Osteoblast (primary cell): ENCODE data around the gene TRAFD1. TPM values are rescaled to one million over a fixed set of nuclear protein-coding genes. Genes with fewer than 3 reads are reported as not detected.

Experiments used
- DNase-seq: peaks from one replicate; pipeline ENCODE4 v3.0.0; 2011; ENCODE audit warnings: low spot score, mixed read lengths; ENCODE audit not compliant: insufficient read length; ENCODE audit errors: missing footprints
- H2AFZ ChIP-seq: 2 replicates; pipeline ENCODE4 v1.6.0; 2011; ENCODE audit warnings: mild to moderate bottlenecking, low read length
- H3K27ac ChIP-seq: 2 replicates; pipeline ENCODE4 v1.5.1; 2011; ENCODE audit warnings: mild to moderate bottlenecking, low read depth, low read length, moderate library complexity
- H3K27me3 ChIP-seq: 2 replicates; pipeline ENCODE4 v1.6.0; 2012; ENCODE audit warnings: mild to moderate bottlenecking, control low read depth, inconsistent platforms, low read length, moderate library complexity; ENCODE audit not compliant: insufficient read depth
- H3K36me3 ChIP-seq: 2 replicates; pipeline ENCODE4 v1.5.1; 2011; ENCODE audit warnings: mild to moderate bottlenecking, low read length, control low read depth, moderate library complexity; ENCODE audit not compliant: insufficient read depth
- H3K4me1 ChIP-seq: 2 replicates; pipeline ENCODE4 v1.5.1; 2011; ENCODE audit warnings: mild to moderate bottlenecking, low read length, control low read depth, moderate library complexity; ENCODE audit not compliant: insufficient read depth
- H3K4me2 ChIP-seq: 2 replicates; pipeline ENCODE4 v1.6.0; 2011; ENCODE audit warnings: mild to moderate bottlenecking, low read length; ENCODE audit not compliant: insufficient read depth
- H3K4me3 ChIP-seq: fragments of 200-600 bp; sonication (generic); 3 replicates; pipeline ENCODE4 v1.5.1; 2012; ENCODE audit warnings: mild to moderate bottlenecking, low read length, inconsistent platforms; ENCODE audit not compliant: insufficient read depth
- H3K79me2 ChIP-seq: 2 replicates; pipeline ENCODE4 v1.6.0; 2012; ENCODE audit warnings: mild to moderate bottlenecking, low read length, control low read depth, inconsistent platforms; ENCODE audit not compliant: insufficient read depth
- H3K9me3 ChIP-seq: 2 replicates; pipeline ENCODE4 v1.5.1; 2011; ENCODE audit warnings: low read depth, low read length, control low read depth
- H4K20me1 ChIP-seq: 2 replicates; pipeline ENCODE4 v1.6.0; 2012; ENCODE audit warnings: mild to moderate bottlenecking, low read length, control low read depth; ENCODE audit not compliant: insufficient read depth
- total RNA-seq: library from RNA; depleted of rRNA; stranded (reverse); fragments of >200 nt; gene quantifications from 2 replicates; pipeline ENCODE4 v1.2.3, GENCODE V29; 2012
- TF ChIP-seq, protein P1 (sequence below): IDR thresholded peaks from 2 replicates; pipeline ENCODE4 v1.5.1; 2011; ENCODE audit warnings: mild to moderate bottlenecking, low read depth, low read length, moderate library complexity; ENCODE audit errors: extremely low read depth

Gene TRAFD1, protein sequence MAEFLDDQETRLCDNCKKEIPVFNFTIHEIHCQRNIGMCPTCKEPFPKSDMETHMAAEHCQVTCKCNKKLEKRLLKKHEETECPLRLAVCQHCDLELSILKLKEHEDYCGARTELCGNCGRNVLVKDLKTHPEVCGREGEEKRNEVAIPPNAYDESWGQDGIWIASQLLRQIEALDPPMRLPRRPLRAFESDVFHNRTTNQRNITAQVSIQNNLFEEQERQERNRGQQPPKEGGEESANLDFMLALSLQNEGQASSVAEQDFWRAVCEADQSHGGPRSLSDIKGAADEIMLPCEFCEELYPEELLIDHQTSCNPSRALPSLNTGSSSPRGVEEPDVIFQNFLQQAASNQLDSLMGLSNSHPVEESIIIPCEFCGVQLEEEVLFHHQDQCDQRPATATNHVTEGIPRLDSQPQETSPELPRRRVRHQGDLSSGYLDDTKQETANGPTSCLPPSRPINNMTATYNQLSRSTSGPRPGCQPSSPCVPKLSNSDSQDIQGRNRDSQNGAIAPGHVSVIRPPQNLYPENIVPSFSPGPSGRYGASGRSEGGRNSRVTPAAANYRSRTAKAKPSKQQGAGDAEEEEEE
- 39.8 and 40.5 TPM in 2 replicates for total RNA-seq

DNA sequence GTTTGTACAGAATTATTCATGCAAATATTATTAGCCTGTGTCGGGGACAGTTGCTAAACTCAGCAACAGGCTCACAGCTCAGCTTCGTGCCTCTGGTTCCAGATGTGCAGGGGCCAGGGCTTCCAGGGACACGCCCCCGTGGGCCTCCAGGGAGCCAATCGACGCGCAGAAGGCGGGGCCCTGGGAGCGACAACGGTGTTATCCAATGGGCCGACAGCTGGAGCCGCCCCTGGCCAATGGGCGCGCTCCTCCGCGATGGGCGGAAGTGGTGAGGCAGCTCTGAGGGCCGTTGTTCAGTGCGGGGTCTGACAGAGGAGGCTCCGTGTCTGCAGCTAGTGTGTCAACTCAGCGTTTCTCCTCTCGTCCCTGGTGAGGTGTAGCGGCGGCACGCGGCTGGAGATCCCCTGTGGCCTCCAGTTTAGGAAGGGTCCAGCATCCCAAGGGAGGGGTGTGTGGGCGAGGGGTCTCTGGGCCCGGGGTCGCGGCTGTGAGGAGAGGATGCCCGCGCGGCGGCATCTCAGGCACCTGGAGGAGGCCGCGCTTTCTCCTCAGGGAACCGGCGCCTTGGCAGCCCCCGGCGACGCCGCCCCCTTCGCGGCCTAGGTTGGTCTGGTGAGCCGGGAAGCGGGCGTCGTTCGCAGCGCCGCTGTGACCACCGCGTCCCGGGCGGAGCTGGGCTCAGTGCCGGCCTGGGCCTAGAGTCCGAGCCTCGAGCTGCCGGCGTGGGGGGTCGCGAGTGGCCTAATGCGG, at the start of gene TRAFD1:
TSS of gene TRAFD1 (plus strand) at position 311 of the 750 bp plus-strand sequence. CDS start 4,963 bp downstream, outside the sequence.
- Histone ChIP-seq H4K20me1 (peaks cover 6% of the 10 kb centered on the region), H3K4me3 (peak within 1 kb of the TSS; percentile 96), H3K36me3 (no peaks in the 10 kb centered on the region), H3K27me3 (no peaks in the 10 kb centered on the region), H3K27ac (peak within 1 kb of the TSS; percentile 84), H3K9me3 (no peaks in the 10 kb centered on the region), H3K4me2 (peak within 1 kb of the TSS; percentile 95), H2AFZ (peak within 1 kb of the TSS; percentile 81), H3K4me1 (peaks cover 63% of the 10 kb centered on the region), H3K79me2 (peaks cover 44% of the 10 kb centered on the region)
- peak; percentile 98 for DNase-seq
- TF ChIP-seq, protein P1, sequence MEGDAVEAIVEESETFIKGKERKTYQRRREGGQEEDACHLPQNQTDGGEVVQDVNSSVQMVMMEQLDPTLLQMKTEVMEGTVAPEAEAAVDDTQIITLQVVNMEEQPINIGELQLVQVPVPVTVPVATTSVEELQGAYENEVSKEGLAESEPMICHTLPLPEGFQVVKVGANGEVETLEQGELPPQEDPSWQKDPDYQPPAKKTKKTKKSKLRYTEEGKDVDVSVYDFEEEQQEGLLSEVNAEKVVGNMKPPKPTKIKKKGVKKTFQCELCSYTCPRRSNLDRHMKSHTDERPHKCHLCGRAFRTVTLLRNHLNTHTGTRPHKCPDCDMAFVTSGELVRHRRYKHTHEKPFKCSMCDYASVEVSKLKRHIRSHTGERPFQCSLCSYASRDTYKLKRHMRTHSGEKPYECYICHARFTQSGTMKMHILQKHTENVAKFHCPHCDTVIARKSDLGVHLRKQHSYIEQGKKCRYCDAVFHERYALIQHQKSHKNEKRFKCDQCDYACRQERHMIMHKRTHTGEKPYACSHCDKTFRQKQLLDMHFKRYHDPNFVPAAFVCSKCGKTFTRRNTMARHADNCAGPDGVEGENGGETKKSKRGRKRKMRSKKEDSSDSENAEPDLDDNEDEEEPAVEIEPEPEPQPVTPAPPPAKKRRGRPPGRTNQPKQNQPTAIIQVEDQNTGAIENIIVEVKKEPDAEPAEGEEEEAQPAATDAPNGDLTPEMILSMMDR: no peak

DNA sequence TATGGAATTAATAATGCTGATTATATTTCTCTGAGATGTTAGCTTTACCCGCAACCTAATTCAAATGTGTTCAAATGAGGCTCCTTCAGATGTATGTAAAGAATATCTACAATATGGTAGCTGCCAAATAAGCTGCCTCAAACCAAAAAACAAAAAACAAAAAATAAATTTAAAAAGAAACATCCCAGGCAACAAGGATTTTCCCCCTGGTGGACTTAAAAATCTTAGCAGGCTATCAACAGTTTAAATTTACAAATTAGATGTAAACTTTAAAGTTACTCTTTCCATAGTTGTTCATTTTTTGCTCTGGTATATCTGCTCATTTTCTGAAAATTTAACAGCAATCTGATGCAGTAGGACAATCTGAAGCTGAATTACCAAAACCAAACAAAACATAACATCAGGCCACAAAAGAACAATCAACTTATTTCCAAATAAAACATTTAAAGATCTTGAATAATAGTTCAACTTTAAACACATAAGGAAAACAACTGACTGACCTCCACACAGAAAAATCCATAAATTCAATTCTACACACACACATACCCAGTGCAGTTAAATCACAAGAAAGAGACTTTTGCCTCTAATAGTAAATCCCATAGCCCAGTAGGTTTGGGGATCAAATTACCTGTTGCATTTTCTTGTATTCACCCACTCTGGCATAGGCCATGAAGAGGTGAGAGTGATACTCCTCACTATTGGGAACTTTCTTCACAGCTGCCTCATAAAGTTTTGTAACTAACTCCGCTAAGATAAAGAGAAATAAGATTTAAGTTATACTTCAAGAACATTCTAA, 38.1 kb upstream of the TRAFD1 start:
- Histone ChIP-seq H3K79me2 (peaks cover 55% of the 10 kb centered on the region), H3K27ac (no peak overlapping the region), H3K27me3 (no peaks in the 10 kb centered on the region), H3K9me3 (no peaks in the 10 kb centered on the region), H3K4me2 (no peak overlapping the region), H3K36me3 (peaks cover 41% of the 10 kb centered on the region), H4K20me1 (peaks cover 8% of the 10 kb centered on the region), H2AFZ (no peak overlapping the region), H3K4me3 (no peak overlapping the region), H3K4me1 (peaks cover 12% of the 10 kb centered on the region)
- TF ChIP-seq, protein P1: peak; percentile 37
- no peak for DNase-seq

DNA sequence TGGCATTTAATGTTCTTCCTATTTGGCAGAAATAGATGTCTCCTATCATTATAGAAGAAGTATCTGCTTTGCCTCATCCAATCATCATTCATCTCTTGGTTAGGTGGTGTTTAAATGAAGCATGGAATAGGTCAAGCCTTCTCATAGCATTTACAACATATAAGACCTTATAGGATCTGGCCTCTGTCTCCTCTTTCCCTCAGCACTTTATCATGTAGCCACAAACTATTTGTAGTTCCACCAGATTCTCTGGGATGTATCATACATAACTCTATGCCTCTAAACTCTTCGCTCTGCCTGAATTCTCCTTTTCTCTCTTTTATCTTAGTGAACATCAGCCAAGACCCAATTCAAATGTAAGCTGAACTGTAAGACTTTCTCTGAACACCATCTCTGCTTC, 37.5 kb upstream of the TRAFD1 start:
- H3K4me2 ChIP-seq: no peak overlapping the region
- no peak overlapping the region for H3K4me3 ChIP-seq
- TF ChIP-seq, protein P1: no peak
- H3K27me3 ChIP-seq: no peaks in the 10 kb centered on the region
- peaks cover 45% of the 10 kb centered on the region for H3K36me3 ChIP-seq
- peaks cover 8% of the 10 kb centered on the region for H4K20me1 ChIP-seq
- peaks cover 12% of the 10 kb centered on the region for H3K4me1 ChIP-seq
- H3K9me3 ChIP-seq: no peaks in the 10 kb centered on the region
- no peak overlapping the region for H2AFZ ChIP-seq
- no peak for DNase-seq
- no peak overlapping the region for H3K27ac ChIP-seq
- peaks cover 58% of the 10 kb centered on the region for H3K79me2 ChIP-seq
